Activated naive CD4-positive, alpha-beta T cell treated with anti-CD3 and anti-CD28 coated beads, Interleukin-2, amount 10 ng/mL, durations not matched to agents 7 days and 5 days (primary cell): Measurements from ENCODE around the gene RASL10B.

Experiments
- CTCF ChIA-PET: fragments of 350-600 bp; sonication (Branson Sonifier 250); formaldehyde crosslinking; loops from one replicate; lab custom pipeline; 2021; ENCODE audit warnings: antibody characterized with exemption; lab: Charles Lee
- DNase-seq: peaks from one replicate; pipeline ENCODE4 v3.0.0-alpha.2; 2020
- H3K27ac Mint-ChIP-seq: one replicate; pipeline ENCODE4 v1.8.0; 2021; ENCODE audit warnings: mild to moderate bottlenecking, moderate library complexity, mixed read lengths
- H3K27me3 Mint-ChIP-seq: one replicate; pipeline ENCODE4 v1.8.0; 2021; ENCODE audit warnings: mild to moderate bottlenecking, mixed read lengths
- H3K36me3 Mint-ChIP-seq: one replicate; pipeline ENCODE4 v1.8.0; 2021; ENCODE audit warnings: mixed read lengths
- H3K4me1 Mint-ChIP-seq: one replicate; pipeline ENCODE4 v1.8.0; 2021; ENCODE audit warnings: mixed read lengths
- H3K4me3 Mint-ChIP-seq: one replicate; pipeline ENCODE4 v1.8.0; 2021; ENCODE audit warnings: mild to moderate bottlenecking, moderate library complexity, mixed read lengths
- H3K9me3 Mint-ChIP-seq: one replicate; pipeline ENCODE4 v1.8.0; 2021; ENCODE audit warnings: mixed read lengths

Gene RASL10B

DNA sequence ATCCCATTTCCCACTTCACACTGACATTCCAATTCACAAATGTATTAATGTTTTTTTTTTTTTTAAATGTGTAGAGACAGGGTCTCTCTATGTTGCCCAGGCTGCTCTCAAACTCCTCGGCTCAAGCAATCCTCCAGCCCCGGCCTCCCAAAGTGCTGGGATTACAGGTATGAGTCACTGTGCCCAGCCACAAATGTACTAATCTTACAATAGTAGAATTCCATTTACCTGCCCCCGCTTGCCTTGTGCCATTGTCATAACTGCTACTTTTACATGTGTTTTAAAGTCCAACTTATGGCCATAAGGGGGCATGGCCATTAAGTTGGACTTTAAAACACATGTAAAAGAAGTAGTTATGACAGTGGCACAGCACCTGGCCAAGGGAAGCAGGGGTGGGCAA lies 59.4 kb downstream of the RASL10B start:
- H3K27ac Mint-ChIP-seq: no peak overlapping the region
- peaks cover 19% of the 10 kb centered on the region for H3K4me1 Mint-ChIP-seq
- H3K4me3 Mint-ChIP-seq: no peak overlapping the region
- CTCF ChIA-PET: interaction anchor here (2.7 kb wide), 1 partner anchor 26 kb away, joined by 10 read pairs; no protein-coding TSS in a partner anchor
- DNase-seq: no peak
- H3K9me3 Mint-ChIP-seq: no peaks in the 10 kb centered on the region
- H3K27me3 Mint-ChIP-seq: peaks cover 67% of the 10 kb centered on the region
- H3K36me3 Mint-ChIP-seq: no peaks in the 10 kb centered on the region

DNA sequence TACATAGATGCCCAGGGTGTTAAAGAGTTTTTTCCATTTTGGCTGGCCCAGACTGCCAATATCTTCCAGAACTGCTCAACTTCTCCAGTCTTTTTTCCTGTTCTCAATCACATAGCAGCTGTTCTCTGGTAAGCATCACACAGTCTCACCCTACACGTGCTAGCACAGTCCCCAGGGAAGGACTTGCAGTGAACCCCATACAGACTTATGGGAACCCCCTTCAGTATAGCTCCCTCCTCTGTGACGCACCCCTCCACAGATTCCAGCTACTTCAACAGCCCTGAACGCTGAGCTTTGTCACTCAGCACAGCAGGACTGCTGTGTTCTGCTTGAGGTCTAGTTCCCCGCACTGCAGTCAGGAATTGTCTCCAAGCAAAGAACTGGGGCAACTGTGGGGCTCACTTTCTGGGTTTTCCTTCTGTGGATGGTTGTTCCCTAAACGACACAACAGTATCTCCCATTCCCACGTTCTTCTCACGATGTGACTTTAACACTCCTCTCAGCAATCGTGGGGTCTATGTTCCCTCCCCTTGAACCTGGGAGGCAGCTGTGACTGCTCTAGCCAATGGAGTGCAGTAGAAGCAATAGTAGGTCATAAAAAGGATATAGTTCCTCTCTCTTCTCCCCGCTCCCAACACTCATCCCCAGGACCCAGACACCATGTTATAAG lies 60.4 kb downstream of the RASL10B start:
- Mint-ChIP-seq H3K27ac (no peak overlapping the region), H3K36me3 (no peaks in the 10 kb centered on the region), H3K4me1 (peaks cover 25% of the 10 kb centered on the region), H3K27me3 (peaks cover 67% of the 10 kb centered on the region), H3K4me3 (no peak overlapping the region), H3K9me3 (no peaks in the 10 kb centered on the region)
- DNase-seq: no peak
- CTCF ChIA-PET: interaction anchor here (2.0 to 2.7 kb wide), 2 partner anchors 13 to 27 kb away, joined by 7 to 10 read pairs; no protein-coding TSS in a partner anchor
